Measurements from ENCODE around the gene ADAMTSL2. TPM values are rescaled to one million over a fixed set of nuclear protein-coding genes. Genes with fewer than 3 reads are reported as not detected.

The ADAMTSL2 gene
- total and polyA plus RNA-seq, 7 experiments from 2014 or later = 0.16 to 2.7 (median 0.71) TPM; not detected in 1

GRCh38 chr9:133591116-133591910, 56.8 kb downstream of the ADAMTSL2 start:
- DNase-seq = no peak
- no peak for ATAC-seq
- Mint-ChIP-seq H3K4me3 (no peak overlapping the region), H3K27me3 (peaks cover 0 to 4% (median 0%) of the 10 kb centered on the region in 5 donors), H3K9me3 (peaks cover 0 to 5% (median 2%) of the 10 kb centered on the region in 11 donors), H3K36me3 (peaks cover 0 to 2% (median 0%) of the 10 kb centered on the region in 5 donors), H3K4me1 (peaks cover 0 to 2% (median 0%) of the 10 kb centered on the region in 7 donors), H3K27ac (no peak overlapping the region)
- Histone ChIP-seq H3K9me3 (ENCODE audit: control insufficient read depth in 2 of 3, low read length in 3 of 3) (peaks cover 0 to under 1% (median 0%) of the 10 kb centered on the region in 3 experiments), H3K4me1 (ENCODE audit: control insufficient read depth in 2 of 2, insufficient read depth in 2 of 2, low read length in 2 of 2) (no peaks in the 10 kb centered on the region), H3K4me3 (ENCODE audit: low read length) (no peak overlapping the region), H3K27ac (ENCODE audit: low read depth, low read length) (no peak overlapping the region), H3K27me3 (ENCODE audit: control insufficient read depth in 2 of 2, insufficient read depth in 2 of 2, low read length in 2 of 2) (no peaks in the 10 kb centered on the region), H3K36me3 (ENCODE audit: control insufficient read depth in 2 of 3, insufficient read depth in 3 of 3, low read length in 3 of 3) (no peaks in the 10 kb centered on the region)
- CTCF ChIA-PET = no interaction called here
- intact Hi-C loops (cut with micrococcal nuclease) = no loop called here
- POLR2A ChIA-PET = no interaction called here

GRCh38 chr9:133591985-133592384, 57.5 kb downstream of the ADAMTSL2 start:
- Histone ChIP-seq H3K27me3 (ENCODE audit: control insufficient read depth in 2 of 2, insufficient read depth in 2 of 2, low read length in 2 of 2) (no peaks in the 10 kb centered on the region), H3K9me3 (ENCODE audit: control insufficient read depth in 2 of 3, low read length in 3 of 3) (peaks cover 0 to 8% (median 2%) of the 10 kb centered on the region in 3 experiments), H3K27ac (ENCODE audit: low read depth, low read length) (no peak overlapping the region), H3K4me3 (ENCODE audit: low read length) (no peak overlapping the region), H3K36me3 (ENCODE audit: control insufficient read depth in 2 of 3, insufficient read depth in 3 of 3, low read length in 3 of 3) (no peaks in the 10 kb centered on the region), H3K4me1 (ENCODE audit: control insufficient read depth in 2 of 2, insufficient read depth in 2 of 2, low read length in 2 of 2) (no peaks in the 10 kb centered on the region)
- Mint-ChIP-seq H3K9me3 (peaks cover 1 to 9% (median 3%) of the 10 kb centered on the region in 11 donors), H3K4me1 (peaks cover 0 to 2% (median 0%) of the 10 kb centered on the region in 7 donors), H3K36me3 (peaks cover 0 to 4% (median 2%) of the 10 kb centered on the region in 5 donors), H3K4me3 (no peak overlapping the region), H3K27ac (no peak overlapping the region), H3K27me3 (peaks cover 0 to 4% (median 0%) of the 10 kb centered on the region in 5 donors)
- no peak for DNase-seq
- intact Hi-C loops (cut with micrococcal nuclease) = loop anchor here in 1 of 2 donors (2.0 kb wide), 1 partner anchor 135 kb away; no protein-coding TSS in a partner anchor
- CTCF ChIA-PET = interaction anchor here (1.1 kb wide), 1 partner anchor 150 kb away, joined by 3 read pairs; no protein-coding TSS in a partner anchor
- no peak for ATAC-seq
- POLR2A ChIA-PET = no interaction called here

GRCh38 chr9:133592731-133593409, 58.4 kb downstream of the ADAMTSL2 start:
- DNase-seq (no peak), ATAC-seq (no peak)
- ChIA-PET POLR2A (no interaction called here), CTCF (interaction anchor here (1.1 kb wide), 1 partner anchor 149 kb away, joined by 3 read pairs; no protein-coding TSS in a partner anchor)
- H3K36me3 ChIP-seq (ENCODE audit: control insufficient read depth in 2 of 3, insufficient read depth in 3 of 3, low read length in 3 of 3) = no peaks in the 10 kb centered on the region
- H3K27ac Mint-ChIP-seq = no peak overlapping the region
- H3K27me3 ChIP-seq (ENCODE audit: control insufficient read depth in 2 of 2, insufficient read depth in 2 of 2, low read length in 2 of 2) = no peaks in the 10 kb centered on the region
- intact Hi-C loops (cut with micrococcal nuclease) = loop anchor here in 1 of 2 donors (2.0 kb wide), 1 partner anchor 134 kb away; no protein-coding TSS in a partner anchor
- peaks cover 0 to 17% (median 6%) of the 10 kb centered on the region in 3 experiments for H3K9me3 ChIP-seq (ENCODE audit: control insufficient read depth in 2 of 3, low read length in 3 of 3)
- peaks cover 0 to 2% (median 0%) of the 10 kb centered on the region in 7 donors for H3K4me1 Mint-ChIP-seq
- no peak overlapping the region for H3K27ac ChIP-seq (ENCODE audit: low read depth, low read length)
- no peaks in the 10 kb centered on the region for H3K4me1 ChIP-seq (ENCODE audit: control insufficient read depth in 2 of 2, insufficient read depth in 2 of 2, low read length in 2 of 2)
- peaks cover 6 to 18% (median 11%) of the 10 kb centered on the region in 11 donors for H3K9me3 Mint-ChIP-seq
- H3K4me3 ChIP-seq (ENCODE audit: low read length) = no peak overlapping the region
- peaks cover 0 to 4% (median 0%) of the 10 kb centered on the region in 5 donors for H3K27me3 Mint-ChIP-seq
- no peak overlapping the region for H3K4me3 Mint-ChIP-seq
- peaks cover 3 to 10% (median 9%) of the 10 kb centered on the region in 5 donors for H3K36me3 Mint-ChIP-seq

GRCh38 chr9:133593587-133594253, 59.2 kb downstream of the ADAMTSL2 start:
- Mint-ChIP-seq H3K27me3 (peaks cover 0 to 4% (median 0%) of the 10 kb centered on the region in 5 donors), H3K9me3 (peaks cover 6 to 22% (median 11%) of the 10 kb centered on the region in 11 donors), H3K4me1 (peaks cover 0 to 2% (median 0%) of the 10 kb centered on the region in 7 donors), H3K36me3 (peaks cover 3 to 10% (median 8%) of the 10 kb centered on the region in 5 donors), H3K27ac (no peak overlapping the region), H3K4me3 (no peak overlapping the region)
- Histone ChIP-seq H3K4me1 (ENCODE audit: control insufficient read depth in 2 of 2, insufficient read depth in 2 of 2, low read length in 2 of 2) (no peaks in the 10 kb centered on the region), H3K27ac (ENCODE audit: low read depth, low read length) (no peak overlapping the region), H3K4me3 (ENCODE audit: low read length) (no peak overlapping the region), H3K36me3 (ENCODE audit: control insufficient read depth in 2 of 3, insufficient read depth in 3 of 3, low read length in 3 of 3) (no peaks in the 10 kb centered on the region), H3K27me3 (ENCODE audit: control insufficient read depth in 2 of 2, insufficient read depth in 2 of 2, low read length in 2 of 2) (no peaks in the 10 kb centered on the region), H3K9me3 (ENCODE audit: control insufficient read depth in 2 of 3, low read length in 3 of 3) (peaks cover 0 to 21% (median 6%) of the 10 kb centered on the region in 3 experiments)
- intact Hi-C loops (cut with micrococcal nuclease) = loop anchor here in 1 of 2 donors (2.0 kb wide), 1 partner anchor 133 kb away; no protein-coding TSS in a partner anchor
- ChIA-PET CTCF (interaction anchor here (1.4 kb wide), 1 partner anchor 131 kb away, joined by 4 read pairs; no protein-coding TSS in a partner anchor), POLR2A (no interaction called here)
- ATAC-seq (no peak), DNase-seq (no peak)

GRCh38 chr9:133594310-133594709, 59.8 kb downstream of the ADAMTSL2 start:
- H3K27me3 ChIP-seq (ENCODE audit: control insufficient read depth in 2 of 2, insufficient read depth in 2 of 2, low read length in 2 of 2) = no peaks in the 10 kb centered on the region
- no peak for DNase-seq
- ChIA-PET POLR2A (no interaction called here), CTCF (interaction anchor here (1.4 kb wide), 1 partner anchor 131 kb away, joined by 4 read pairs; no protein-coding TSS in a partner anchor)
- Mint-ChIP-seq H3K4me1 (peaks cover 0 to 2% (median 0%) of the 10 kb centered on the region in 7 donors), H3K4me3 (no peak overlapping the region), H3K9me3 (peaks cover 6 to 22% (median 11%) of the 10 kb centered on the region in 11 donors), H3K27me3 (peaks cover 0 to 4% (median 0%) of the 10 kb centered on the region in 5 donors), H3K36me3 (peaks cover 3 to 10% (median 8%) of the 10 kb centered on the region in 5 donors), H3K27ac (no peak overlapping the region)
- no peak overlapping the region for H3K4me3 ChIP-seq (ENCODE audit: low read length)
- peaks cover 0 to 21% (median 6%) of the 10 kb centered on the region in 3 experiments for H3K9me3 ChIP-seq (ENCODE audit: control insufficient read depth in 2 of 3, low read length in 3 of 3)
- no peaks in the 10 kb centered on the region for H3K36me3 ChIP-seq (ENCODE audit: control insufficient read depth in 2 of 3, insufficient read depth in 3 of 3, low read length in 3 of 3)
- no peak for ATAC-seq
- no peaks in the 10 kb centered on the region for H3K4me1 ChIP-seq (ENCODE audit: control insufficient read depth in 2 of 2, insufficient read depth in 2 of 2, low read length in 2 of 2)
- intact Hi-C loops (cut with micrococcal nuclease) = no loop called here
- H3K27ac ChIP-seq (ENCODE audit: low read depth, low read length) = no peak overlapping the region

GRCh38 chr9:133595910-133596309, 61.4 kb downstream of the ADAMTSL2 start:
- Mint-ChIP-seq H3K4me1 (no peaks in the 10 kb centered on the region), H3K4me3 (peak overlapping the region in 1 of 10 donors; percentile 38), H3K9me3 (peaks cover 6 to 22% (median 11%) of the 10 kb centered on the region in 11 donors), H3K36me3 (peaks cover 3 to 10% (median 8%) of the 10 kb centered on the region in 5 donors), H3K27me3 (peaks cover 0 to 4% (median 0%) of the 10 kb centered on the region in 5 donors), H3K27ac (no peak overlapping the region)
- H3K36me3 ChIP-seq (ENCODE audit: control insufficient read depth in 2 of 3, insufficient read depth in 3 of 3, low read length in 3 of 3) = no peaks in the 10 kb centered on the region
- H3K27ac ChIP-seq (ENCODE audit: low read depth, low read length) = no peak overlapping the region
- no peak overlapping the region for H3K4me3 ChIP-seq (ENCODE audit: low read length)
- POLR2A ChIA-PET = no interaction called here
- no peak for ATAC-seq
- H3K27me3 ChIP-seq (ENCODE audit: control insufficient read depth in 2 of 2, insufficient read depth in 2 of 2, low read length in 2 of 2) = no peaks in the 10 kb centered on the region
- intact Hi-C loops (cut with micrococcal nuclease) = no loop called here
- no peaks in the 10 kb centered on the region for H3K4me1 ChIP-seq (ENCODE audit: control insufficient read depth in 2 of 2, insufficient read depth in 2 of 2, low read length in 2 of 2)
- no peak for DNase-seq
- CTCF ChIA-PET = no interaction called here
- peaks cover 0 to 21% (median 6%) of the 10 kb centered on the region in 3 experiments for H3K9me3 ChIP-seq (ENCODE audit: control insufficient read depth in 2 of 3, low read length in 3 of 3)

Measured in naive thymus-derived CD4-positive, alpha-beta T cell (primary cell).